ENCODE data around the gene CLCN1.

The CLCN1 gene

DNA sequence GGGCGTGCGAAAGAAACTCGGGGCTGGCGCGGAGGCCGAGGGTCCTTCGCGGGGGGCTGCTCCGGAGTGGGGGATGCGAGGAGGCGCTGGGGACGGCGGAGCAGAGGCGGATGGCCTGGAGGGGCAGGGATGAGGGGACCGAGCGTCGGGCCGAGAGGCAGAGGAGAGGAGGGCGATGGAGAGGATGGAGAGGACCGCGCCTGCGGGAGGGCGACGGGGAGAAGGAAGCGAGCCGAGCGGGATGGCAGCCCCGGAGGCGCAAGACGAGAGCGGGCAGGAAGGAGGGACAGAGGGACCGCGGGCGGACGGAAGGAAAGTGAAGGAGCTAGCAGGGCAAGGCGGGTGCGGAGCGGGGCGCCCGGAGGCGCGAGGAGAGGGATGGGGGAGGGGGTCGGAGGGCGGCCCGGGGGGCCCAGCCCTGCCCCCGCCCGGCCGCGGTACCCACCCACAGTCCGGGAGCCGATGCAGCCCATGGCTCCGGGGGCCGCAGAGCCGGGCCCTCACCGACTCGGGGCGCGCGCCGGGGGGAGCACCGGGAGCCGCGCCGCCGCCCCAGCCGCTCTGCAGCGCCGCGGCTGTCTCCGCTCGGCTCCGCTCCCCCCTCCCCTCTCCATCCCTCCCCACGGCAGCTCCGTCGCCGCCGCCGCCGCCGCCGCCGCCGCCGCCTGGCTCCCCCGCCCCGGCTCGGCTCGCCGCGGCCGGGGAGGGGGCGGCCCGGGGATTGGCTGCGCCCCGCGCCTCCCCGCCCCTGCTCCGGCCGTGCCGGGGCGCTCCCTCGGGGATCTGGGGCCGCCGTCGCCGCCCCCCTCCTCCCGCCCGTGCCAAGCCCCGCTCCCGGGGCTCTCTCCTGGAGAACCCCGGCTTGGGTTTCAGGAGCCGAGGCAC, 46.5 kb downstream of the CLCN1 start, which contains the start of gene FAM131B:
TSS of gene FAM131B (minus strand) at position 583 of the 885 bp plus-strand sequence. CDS start at position 473, 110 bp downstream.
- Mint-ChIP-seq H3K36me3 (no peaks in the 10 kb centered on the region), H3K9me3 (no peaks in the 10 kb centered on the region), H3K4me1 (peaks cover 18% of the 10 kb centered on the region), H3K27ac (peak within 1 kb of the TSS; percentile 29), H3K4me3 (peak within 1 kb of the TSS; percentile 80)
- ATAC-seq: peak; percentile 70
- DNase-seq (ENCODE audit: low spot score in 2 of 2): peak in 1 of 2 donors; percentile 67

DNA sequence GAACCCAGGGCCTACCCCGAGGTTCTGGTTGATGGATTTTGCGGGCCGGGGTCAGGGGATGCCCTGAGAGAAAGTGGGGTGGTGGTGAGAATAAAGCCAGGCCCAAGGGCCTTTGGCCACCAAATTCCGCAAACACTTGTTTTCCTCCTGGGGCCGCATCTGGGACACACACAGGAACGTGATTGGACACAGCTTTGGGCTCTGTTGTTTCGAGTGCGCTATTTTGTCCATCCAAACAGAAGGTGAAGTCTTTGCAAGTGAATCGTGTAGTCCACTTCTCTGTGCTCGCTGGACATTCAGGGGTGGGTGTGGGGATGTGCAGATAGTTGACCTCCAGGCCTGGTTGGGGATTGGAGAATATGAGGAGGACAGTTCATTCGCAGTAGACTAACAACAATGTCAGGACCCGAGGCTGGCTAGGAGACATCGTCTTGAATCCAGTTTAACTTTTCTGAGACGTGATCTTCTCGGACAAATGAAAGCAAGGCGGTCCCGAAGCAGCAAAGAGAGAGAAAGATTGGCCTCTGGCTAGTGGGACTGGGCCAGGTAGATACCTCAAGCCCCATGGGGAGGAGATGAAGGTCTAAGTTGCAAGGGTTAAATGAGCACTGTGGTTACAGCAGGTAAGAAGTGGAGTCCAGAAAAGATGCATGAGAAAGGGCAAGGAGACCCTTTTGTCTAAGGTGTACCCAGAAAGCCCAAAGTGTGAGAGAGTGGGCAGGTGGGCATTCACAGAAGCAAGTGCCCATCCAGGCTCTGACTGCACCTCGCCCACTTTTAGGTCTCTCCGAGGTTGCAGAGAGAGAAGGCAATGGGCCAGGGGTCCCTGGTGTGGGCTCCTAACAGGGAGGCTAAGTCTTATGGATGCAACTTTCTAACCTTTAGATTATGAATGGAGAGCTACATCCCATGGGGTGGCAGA, 47.4 kb downstream of the CLCN1 start:
- no peaks in the 10 kb centered on the region for H3K36me3 Mint-ChIP-seq
- ATAC-seq: no peak
- DNase-seq (ENCODE audit: low spot score in 2 of 2): peak in 1 of 2 donors; percentile 41
- H3K27ac Mint-ChIP-seq: no peak overlapping the region
- peak overlapping the region; percentile 80 for H3K4me3 Mint-ChIP-seq
- H3K4me1 Mint-ChIP-seq: peaks cover 18% of the 10 kb centered on the region
- no peaks in the 10 kb centered on the region for H3K9me3 Mint-ChIP-seq

DNA sequence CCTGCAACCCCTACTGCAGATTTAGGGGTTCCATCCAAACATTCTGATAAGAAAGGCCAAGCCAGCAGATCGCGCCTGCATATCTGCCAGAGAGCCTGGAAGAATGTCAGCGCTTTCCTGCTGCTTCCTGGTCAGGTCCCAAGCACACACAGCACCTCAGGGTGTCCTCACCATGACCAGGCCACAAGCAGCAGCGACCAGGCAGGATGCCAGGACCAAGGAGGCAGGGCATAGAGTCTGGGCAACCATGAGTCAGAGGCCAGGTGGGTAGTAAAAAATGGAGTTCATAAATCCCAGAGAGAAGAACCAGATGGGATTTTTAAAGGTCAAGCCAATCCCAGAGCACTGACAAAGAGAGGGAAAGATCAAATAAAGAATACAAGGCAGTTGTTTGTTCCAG, 52.1 kb downstream of the CLCN1 start:
- peaks cover 28% of the 10 kb centered on the region for H3K4me1 Mint-ChIP-seq
- H3K36me3 Mint-ChIP-seq: no peaks in the 10 kb centered on the region
- no peak for ATAC-seq
- H3K9me3 Mint-ChIP-seq: no peaks in the 10 kb centered on the region
- H3K27ac Mint-ChIP-seq: no peak overlapping the region
- H3K4me3 Mint-ChIP-seq: no peak overlapping the region
- DNase-seq (ENCODE audit: low spot score in 2 of 2): no peak

DNA sequence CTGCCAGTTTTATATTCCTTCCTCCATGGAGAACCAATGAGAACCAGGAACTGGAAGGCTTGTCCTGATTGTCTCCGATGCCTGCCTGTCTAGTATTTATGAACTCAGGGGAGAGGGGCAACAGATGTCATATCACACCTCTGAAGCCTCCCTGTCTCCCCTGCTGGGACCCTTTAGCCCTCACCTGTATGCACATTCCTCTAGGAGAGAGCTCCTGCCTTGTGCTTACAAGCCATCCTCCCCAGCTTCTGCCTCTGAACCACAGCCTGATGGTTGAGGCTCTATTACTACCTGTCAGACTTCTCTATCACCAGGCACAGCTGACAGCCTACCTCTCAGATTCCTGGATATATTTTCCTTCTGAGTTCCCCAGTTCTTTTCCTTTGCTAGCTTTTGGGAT, 52.5 kb downstream of the CLCN1 start:
- peaks cover 29% of the 10 kb centered on the region for H3K4me1 Mint-ChIP-seq
- DNase-seq (ENCODE audit: low spot score in 2 of 2): no peak
- H3K4me3 Mint-ChIP-seq: no peak overlapping the region
- ATAC-seq: no peak
- H3K36me3 Mint-ChIP-seq: no peaks in the 10 kb centered on the region
- no peaks in the 10 kb centered on the region for H3K9me3 Mint-ChIP-seq
- no peak overlapping the region for H3K27ac Mint-ChIP-seq

DNA sequence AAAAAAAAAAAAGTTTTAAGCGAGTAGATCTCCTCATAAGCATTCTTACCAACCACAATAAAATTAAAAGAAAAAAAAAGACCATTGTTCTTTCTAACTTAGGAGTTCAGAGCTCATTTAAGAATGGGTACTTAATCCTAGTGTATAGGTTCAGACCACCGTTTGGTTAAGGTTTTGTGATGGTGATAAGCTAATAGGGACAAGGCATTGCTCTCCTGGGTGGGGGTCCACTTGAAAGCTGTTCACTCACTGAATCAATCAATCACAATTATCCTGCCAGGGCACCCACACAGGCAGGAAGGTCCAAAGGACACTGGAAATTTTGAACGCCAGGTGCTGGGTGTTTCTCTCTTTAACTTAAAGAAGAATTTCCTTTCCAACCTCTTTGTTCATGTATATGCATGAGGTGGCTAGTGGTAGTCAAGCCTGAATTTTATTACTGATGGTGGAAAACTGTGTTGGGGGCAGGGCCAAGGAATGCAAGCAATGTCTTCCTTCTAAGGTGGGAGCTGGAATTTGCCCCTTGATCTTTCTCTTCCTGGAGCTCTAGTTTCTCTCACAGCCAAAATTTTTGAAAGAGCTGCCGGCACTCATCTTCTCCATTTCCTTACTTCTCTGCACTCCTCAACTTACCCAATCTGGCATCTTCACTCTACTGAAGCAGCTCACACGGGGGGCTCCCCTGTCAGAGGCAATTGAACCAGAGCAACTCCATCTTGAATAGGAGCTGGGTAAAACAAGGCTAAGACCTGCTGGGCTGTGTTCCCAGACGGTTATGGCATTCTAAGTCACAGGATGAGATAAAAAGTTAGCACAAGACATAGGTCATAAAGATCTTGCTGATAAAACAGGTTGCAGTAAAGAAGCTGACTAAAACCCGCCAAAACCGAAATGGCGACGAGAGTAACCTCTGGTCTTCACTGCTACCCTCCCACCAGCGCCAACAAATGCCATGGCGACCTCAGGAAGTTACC, 54.1 kb downstream of the CLCN1 start:
- Mint-ChIP-seq H3K27ac (no peak overlapping the region), H3K4me3 (no peak overlapping the region), H3K9me3 (no peaks in the 10 kb centered on the region), H3K36me3 (no peaks in the 10 kb centered on the region), H3K4me1 (peaks cover 40% of the 10 kb centered on the region)
- DNase-seq (ENCODE audit: low spot score in 2 of 2): no peak
- no peak for ATAC-seq

DNA sequence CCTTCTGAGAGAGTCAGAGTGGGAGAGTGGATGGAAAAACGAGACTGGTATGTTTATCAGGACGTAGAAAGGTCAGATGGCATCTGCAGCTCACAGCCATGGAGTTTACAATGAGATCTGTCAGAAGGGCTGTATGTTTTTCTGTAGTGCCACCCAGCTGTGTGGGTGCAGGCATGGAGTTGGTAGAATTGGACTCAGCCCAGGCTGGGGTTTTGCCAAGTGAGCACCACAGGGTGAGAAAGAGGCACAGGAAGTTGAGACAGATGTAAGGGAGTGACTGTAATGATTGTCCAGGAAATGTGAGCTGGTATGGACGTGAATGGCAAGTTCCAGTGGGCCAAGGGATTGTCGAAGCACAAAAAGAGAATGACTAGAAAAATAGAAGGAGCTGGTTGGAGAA, 56.2 kb downstream of the CLCN1 start:
- H3K4me1 Mint-ChIP-seq: peaks cover 61% of the 10 kb centered on the region
- H3K27ac Mint-ChIP-seq: peak overlapping the region; percentile 80
- H3K9me3 Mint-ChIP-seq: no peaks in the 10 kb centered on the region
- DNase-seq (ENCODE audit: low spot score in 2 of 2) (peak in 1 of 2 donors; percentile 70), ATAC-seq (peak; percentile 79)
- H3K4me3 Mint-ChIP-seq: peak overlapping the region; percentile 18
- H3K36me3 Mint-ChIP-seq: no peaks in the 10 kb centered on the region

DNA sequence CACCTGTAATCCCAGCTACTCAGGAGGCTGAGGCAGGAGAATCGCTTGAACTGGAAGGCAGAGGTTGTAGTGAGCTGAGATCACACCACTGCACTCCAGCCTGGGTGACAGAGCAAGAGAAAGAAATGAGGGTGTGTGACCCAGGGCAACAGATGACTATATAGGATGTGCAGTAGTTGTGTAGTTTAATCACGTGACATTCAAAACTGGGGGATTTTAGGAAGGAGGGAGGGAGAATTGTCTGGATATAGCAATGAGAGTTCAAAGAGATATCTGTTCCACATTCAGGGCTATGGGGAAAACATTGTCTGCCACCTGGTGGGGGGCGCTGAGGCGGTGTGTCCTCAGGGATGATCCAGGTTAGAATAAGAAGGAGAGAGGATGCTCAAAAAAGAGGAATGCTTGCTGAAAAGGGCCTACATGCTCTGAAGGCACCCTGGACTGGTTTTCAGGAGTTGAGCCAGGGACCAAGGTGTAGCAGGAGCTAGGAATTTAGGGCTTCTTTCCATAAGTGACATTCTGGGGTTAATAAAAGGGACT, 57.4 kb downstream of the CLCN1 start:
- Mint-ChIP-seq H3K36me3 (no peaks in the 10 kb centered on the region), H3K9me3 (no peaks in the 10 kb centered on the region), H3K4me3 (no peak overlapping the region), H3K27ac (peak overlapping the region; percentile 91), H3K4me1 (peaks cover 68% of the 10 kb centered on the region)
- no peak for DNase-seq (ENCODE audit: low spot score in 2 of 2)
- ATAC-seq: no peak

DNA sequence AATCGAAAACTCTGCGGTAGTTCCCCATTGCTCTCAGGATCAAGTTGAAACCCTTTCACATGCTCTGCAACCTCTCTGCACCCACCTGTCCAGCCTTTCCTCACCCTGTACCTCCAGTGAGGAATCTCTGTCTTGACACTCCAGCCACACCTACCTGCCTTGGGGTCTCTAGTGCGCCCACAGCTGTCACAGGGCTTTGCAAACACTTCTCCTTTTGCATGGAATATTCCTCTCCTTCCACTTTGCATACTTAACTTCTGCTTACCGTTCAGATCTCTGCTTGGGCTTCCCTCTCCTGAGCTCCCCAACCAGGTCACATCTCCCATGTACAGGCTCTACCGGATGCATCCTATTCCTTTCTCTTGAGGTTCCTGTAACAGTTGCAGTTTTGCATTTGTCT, 58.6 kb downstream of the CLCN1 start:
- DNase-seq (ENCODE audit: low spot score in 2 of 2) (no peak), ATAC-seq (no peak)
- Mint-ChIP-seq H3K9me3 (no peaks in the 10 kb centered on the region), H3K4me3 (no peak overlapping the region), H3K27ac (peak overlapping the region; percentile 91), H3K36me3 (peaks cover under 1% of the 10 kb centered on the region), H3K4me1 (peaks cover 80% of the 10 kb centered on the region)

DNA sequence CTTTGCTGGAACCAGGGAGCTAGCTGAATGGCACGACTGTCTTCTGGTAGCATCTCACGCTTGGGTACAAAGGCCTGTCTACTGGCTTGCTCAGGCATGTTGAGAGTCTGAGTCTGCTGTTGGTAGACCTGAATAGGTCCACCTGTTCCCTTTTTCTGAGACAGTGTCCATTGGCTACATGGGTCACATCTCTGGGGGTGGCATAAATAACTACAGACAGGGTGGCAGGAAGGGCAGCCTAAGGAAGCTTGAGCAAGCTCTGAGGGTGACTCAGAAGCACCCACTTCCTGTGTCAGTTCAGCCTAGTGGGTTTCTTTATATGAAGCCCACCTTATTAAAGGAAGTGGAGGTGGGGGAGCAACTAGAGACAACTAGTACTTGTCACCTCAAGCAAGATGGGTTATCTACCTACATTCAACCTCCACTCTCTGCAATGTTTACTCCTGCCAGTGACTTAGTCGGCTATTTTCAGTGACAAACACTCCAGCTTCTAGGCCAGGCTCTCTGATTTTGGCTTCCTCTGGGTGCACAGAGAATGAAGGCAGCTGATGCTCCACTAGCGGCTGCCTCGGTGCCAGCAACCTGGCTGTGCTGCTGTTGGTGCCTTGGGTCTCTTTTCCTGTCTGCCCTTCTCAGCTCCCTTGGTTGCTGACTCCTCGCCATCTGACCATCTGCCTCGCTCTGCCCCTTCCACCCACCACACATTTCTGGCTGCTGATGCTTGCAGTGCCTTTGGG, 59.6 kb downstream of the CLCN1 start:
- no peaks in the 10 kb centered on the region for H3K9me3 Mint-ChIP-seq
- H3K36me3 Mint-ChIP-seq: peaks cover 10% of the 10 kb centered on the region
- peak overlapping the region; percentile 91 for H3K27ac Mint-ChIP-seq
- H3K4me1 Mint-ChIP-seq: peaks cover 84% of the 10 kb centered on the region
- DNase-seq (ENCODE audit: low spot score in 2 of 2): peak in 1 of 2 donors; percentile 73
- peak overlapping the region; percentile 48 for H3K4me3 Mint-ChIP-seq
- ATAC-seq: peak; percentile 74

DNA sequence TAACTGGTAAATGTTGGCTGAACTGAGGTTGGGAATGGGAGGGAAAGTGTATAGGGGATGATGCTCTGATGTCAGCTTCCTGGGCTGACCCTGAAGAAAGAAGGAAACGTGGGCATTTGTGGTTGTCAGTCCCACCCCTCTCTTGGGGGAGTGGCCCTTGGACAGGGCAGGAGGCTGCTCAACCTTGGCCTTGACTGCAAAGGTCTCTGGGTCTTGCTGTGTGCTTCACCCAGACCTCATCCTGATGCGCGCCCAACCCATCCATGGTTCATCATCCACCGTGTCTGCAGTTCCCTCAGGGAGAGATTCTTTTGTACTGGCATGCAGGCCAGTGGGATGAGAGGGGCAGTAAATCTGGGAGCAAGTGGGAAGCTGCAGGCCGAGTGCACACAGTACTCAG, 60.5 kb downstream of the CLCN1 start:
- H3K36me3 Mint-ChIP-seq: peaks cover 10% of the 10 kb centered on the region
- ATAC-seq: no peak
- H3K27ac Mint-ChIP-seq: peak overlapping the region; percentile 91
- no peaks in the 10 kb centered on the region for H3K9me3 Mint-ChIP-seq
- peak overlapping the region; percentile 48 for H3K4me3 Mint-ChIP-seq
- peaks cover 76% of the 10 kb centered on the region for H3K4me1 Mint-ChIP-seq
- DNase-seq (ENCODE audit: low spot score in 2 of 2): no peak

DNA sequence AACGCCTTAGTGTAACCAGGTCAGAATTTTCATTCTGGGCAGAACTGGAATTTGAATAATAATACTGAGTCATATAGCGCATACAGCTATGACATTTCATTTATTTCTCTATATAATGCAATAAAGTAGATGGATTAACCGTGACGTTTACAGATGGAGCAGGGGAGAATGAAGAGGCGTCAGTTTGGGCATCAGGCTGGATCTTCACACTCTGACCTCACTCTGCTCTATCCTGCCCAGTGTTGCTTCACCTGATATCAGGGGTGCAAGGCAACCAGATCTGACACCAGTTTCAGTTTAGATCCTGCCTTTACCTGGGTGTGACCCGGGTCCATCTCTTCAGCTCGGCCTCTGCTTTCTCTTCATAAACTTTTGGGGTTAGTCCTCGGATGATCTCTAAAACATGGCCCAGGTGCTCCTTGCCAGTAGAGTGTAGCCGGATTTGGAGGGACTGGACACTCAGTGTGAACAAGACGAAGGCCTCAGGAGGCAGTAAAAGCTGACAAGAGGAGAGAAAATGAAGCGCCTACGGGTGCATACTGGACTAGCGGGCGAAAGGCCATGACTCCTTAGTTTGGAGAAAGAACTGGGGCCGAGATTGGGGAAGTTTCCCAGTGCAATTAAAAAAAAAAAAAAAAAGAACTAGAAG, 63.8 kb downstream of the CLCN1 start:
- H3K9me3 Mint-ChIP-seq: no peaks in the 10 kb centered on the region
- peak overlapping the region; percentile 96 for H3K27ac Mint-ChIP-seq
- H3K4me3 Mint-ChIP-seq: no peak overlapping the region
- no peak for ATAC-seq
- no peak for DNase-seq (ENCODE audit: low spot score in 2 of 2)
- peaks cover 60% of the 10 kb centered on the region for H3K4me1 Mint-ChIP-seq
- peaks cover 18% of the 10 kb centered on the region for H3K36me3 Mint-ChIP-seq

DNA sequence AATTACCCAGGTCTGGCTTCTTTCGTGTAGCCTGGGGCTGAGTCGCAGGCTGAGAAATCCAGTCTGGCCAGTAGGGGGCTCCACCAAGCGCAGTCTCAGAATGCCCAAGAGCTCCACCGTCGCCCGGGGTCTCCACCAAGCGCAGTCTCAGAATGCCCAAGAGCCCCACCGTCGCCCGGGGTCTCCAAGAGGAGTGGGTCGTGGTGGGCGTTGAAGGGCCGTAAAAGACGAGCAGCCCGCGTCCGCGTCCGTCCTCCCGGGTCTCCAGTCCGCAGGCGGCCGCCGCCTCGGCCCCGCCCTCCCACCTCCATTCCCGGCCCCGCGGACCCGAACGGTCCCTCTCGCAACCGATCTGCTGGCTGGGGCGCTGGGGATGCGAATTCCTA, 64.3 kb downstream of the CLCN1 start:
- DNase-seq (ENCODE audit: low spot score in 2 of 2) (peak; percentile 90 to 95), ATAC-seq (peak; percentile 66)
- peaks cover 18% of the 10 kb centered on the region for H3K36me3 Mint-ChIP-seq
- peak overlapping the region; percentile 96 for H3K27ac Mint-ChIP-seq
- peaks cover 55% of the 10 kb centered on the region for H3K4me1 Mint-ChIP-seq
- no peak overlapping the region for H3K4me3 Mint-ChIP-seq
- no peaks in the 10 kb centered on the region for H3K9me3 Mint-ChIP-seq

DNA sequence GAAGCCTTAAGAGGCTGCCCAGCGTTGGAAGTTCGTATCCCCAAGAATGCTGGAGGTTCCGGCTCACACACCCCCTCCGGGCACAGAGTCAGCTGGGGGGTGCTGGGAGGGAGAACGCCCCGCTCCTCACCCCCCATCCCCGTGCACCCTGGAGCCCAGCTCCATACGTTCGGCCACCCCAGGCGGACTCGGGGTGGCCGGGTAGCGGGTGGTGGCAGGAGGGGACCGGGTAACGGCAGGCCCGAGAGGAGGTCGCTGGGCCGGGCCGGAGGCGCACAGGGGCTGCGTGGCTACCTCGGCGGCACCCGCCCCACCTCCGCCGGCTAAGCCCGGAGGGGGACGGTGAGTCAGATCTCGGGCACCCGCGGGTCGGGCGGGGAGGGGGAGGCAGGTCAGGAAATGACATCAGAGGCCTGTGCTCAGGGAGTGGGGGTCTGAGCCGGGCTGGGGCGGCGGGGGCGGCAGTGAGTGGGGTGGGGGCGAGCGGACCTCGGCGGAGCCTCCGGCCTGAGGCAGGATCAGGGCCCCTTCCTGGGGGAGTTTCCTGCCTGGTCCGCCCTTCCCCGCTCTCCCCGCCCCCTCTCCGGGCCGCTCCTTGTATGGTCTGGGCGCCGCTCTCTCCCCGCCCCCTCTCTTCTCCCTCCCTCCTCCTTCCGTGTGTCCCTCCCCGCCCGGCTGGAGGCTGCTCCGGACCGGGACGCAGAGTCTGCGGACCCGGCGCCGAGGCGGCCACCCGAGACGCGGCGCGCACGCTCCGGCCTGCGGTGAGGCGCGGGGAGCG, 64.9 kb downstream of the CLCN1 start, which contains the start of gene ZYX:
TSS of gene ZYX (plus strand) at position 700 of the 781 bp plus-strand sequence. CDS start 227 bp downstream, outside the sequence.
- H3K9me3 Mint-ChIP-seq: no peaks in the 10 kb centered on the region
- DNase-seq (ENCODE audit: low spot score in 2 of 2) (peak; percentile 79 to 96), ATAC-seq (peak; percentile 88)
- no peak within 1 kb of the TSS for H3K4me3 Mint-ChIP-seq
- H3K27ac Mint-ChIP-seq: peak within 1 kb of the TSS; percentile 96
- H3K4me1 Mint-ChIP-seq: peaks cover 49% of the 10 kb centered on the region
- H3K36me3 Mint-ChIP-seq: peaks cover 18% of the 10 kb centered on the region

Measured in stimulated activated effector memory CD8-positive, alpha-beta T cell treated with anti-CD3 and anti-CD28 coated beads, Interleukin-12 subunit alpha, Interleukin-12 subunit beta, amount 100 ng/mL, for 72 hours (primary cell).